Activated gamma-delta T cell (primary cell): ENCODE measurements around the gene DAAM2.

Experiments used
- DNase-seq: peaks from one replicate; lab custom pipeline; 2025; lab: John Stamatoyannopoulos, UW

DAAM2 gene

DNA sequence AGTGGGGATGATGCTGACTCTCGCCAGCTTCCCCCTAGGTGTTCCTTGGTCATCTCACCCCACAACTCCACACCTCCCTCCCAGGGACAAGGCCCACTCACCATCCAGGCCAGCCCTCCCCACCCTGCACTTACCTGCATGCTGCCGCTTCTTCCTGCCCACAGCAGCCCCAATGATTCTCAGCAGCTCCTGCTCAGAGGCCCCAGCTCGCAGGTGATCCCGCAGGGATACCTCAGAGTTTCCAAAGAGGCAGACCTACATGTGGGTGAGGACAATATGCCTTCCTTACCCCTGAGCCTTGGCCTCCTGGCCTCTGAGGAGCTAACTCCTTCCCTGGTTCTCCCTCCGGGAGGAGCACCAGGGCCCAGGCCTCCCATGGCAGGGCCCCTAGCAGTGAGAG lies 117.5 kb downstream of the DAAM2 start:
- no peak for DNase-seq

DNA sequence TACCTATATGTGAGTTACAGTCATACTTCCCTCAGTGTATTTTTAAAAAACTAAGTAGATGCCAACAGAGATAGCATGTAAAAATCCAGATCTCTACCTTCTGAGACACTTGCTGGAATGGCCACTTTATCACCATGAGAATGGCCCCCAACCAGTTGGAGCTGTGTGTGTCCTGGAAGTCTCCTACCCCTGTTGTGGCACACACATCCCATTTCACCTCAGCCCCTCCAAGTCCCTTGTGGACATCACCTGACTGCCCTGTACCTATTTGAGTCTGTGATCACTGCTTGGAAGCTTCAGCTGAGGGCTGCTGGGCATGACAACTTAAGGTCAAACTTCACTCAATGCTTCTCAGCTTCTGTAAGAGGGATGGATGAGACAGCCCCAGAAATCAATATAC lies 118.0 kb downstream of the DAAM2 start:
- DNase-seq, result no peak

DNA sequence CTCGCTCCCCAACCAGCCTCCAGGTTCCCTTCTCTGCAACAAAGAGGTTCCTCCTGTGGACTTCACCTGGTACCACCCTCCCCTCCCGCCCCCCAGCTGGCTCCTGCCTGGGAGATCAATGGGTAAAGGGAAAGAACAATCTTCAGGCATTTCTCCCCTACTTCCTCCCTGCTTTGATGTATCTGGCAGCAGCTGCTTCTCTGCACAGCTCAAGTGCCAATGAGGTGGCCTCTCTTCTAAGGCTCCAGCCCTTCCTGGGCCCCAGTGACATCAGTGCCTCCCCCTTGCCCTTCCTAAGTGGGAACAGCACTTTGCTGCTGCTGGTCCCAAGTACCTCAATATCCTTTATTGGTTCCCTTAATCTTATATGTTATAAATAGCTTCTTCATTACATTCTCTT lies 118.6 kb downstream of the DAAM2 start:
- no peak for DNase-seq

DNA sequence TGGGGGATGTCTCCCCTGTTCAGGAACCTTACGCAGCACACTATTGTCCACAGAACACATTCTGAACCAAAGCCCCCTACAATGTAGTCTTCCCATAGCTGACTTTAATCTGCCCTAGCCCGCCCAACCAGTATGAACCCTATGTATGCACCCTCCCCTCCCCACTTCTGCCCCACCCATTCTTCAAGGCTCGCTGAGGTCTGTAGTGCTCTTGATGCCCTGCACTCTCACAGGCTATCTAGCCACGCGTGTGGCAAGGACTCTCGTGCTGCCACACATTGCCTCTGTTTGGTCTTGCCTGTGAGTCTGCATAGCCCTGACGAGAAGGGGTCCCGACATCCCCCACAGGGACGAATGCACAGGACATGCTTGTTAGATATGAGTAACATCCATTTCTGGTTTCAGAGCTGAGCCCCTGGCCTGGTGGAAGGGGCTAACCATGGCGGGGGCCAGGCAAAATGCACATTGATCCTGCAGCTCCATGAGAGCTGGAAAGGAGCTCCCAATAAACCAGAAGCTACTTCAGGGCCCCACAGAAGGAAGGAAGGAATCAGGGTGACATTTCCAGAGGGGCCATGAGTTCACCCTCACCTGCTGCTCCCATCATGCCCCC lies 119.4 kb downstream of the DAAM2 start:
- DNase-seq, result no peak

DNA sequence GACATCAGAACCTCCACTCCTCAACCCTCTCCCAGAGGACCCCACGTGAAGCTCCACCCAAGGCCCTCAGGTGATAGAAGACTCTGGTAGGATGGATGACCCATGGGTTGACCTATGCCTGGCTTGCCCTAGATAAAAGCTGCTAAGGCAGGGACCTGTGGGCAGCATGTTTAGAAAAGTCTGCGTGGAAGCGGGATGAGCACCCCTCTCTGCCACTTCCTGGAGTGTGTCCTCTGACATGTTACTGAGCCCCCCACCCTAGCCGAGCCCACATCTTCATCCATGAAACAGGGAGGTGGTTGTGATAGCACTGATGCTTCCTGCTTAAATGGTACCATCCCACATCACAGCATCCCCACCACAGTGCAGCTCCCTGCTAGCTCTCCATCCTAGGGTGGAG lies 120.3 kb downstream of the DAAM2 start:
- no peak for DNase-seq

DNA sequence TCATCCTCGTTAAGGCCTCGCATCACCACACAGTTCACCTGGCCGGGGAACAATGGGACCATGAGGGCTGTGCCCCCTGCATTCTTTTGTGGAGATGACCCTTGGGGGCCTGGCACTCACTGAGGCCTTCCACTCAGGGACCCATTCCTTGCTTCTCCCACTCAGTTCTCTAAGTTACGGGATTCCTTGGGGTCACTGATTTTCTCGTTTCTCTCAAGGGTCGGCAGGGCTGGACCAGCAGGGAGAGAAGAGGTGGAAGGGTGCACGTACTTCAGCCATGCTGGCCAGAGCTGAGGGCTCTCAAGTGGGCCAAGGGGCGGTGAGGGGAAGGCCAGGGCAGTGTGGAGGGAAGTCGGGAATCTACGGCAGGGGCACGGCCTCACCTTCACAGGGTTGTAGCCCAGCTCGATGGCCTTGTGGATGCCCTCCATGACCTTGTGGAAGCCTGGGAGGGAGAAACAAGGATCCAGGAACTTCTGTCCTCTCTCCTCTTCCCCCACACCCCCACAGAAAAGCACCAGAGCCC lies 121.3 kb downstream of the DAAM2 start:
- no peak for DNase-seq

DNA sequence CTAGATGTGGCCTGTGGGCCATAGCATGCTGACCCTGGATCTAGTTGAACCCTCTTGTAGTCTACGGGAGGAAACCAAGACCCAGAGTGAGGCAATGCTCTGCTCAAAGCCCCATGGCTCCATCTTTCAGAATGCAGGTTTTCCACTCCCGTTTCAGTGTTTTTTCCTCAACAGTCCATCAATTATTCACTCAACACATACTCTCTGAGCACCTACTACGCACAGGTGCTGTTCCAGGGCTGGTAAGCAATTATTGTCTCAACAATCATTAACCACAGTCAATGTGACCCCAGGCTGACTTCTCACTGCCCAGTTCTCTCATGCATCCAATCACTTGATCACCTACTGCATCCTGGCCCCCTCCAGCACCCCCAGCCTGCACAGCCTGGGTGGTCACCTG lies 122.1 kb downstream of the DAAM2 start:
- no peak for DNase-seq

DNA sequence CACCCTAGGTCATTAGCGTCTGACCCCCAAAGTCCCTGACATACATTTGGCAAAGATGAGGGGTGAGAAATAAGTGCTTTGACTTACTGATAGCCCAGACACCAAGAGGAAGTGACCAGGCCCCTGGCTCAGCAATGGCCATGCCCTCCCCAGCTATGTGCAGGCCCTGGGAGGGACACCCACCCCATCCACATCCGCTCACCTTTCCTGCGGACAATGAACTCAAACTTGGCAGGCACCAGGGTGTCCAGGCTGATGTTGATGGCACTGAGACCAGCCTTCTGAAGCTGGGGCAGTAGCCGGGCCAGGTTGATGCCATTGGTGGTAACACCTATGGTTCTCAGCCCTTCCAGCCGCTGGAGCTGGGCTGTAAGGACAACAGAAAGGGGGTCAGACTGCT lies 123.7 kb downstream of the DAAM2 start:
- DNase-seq, result no peak

DNA sequence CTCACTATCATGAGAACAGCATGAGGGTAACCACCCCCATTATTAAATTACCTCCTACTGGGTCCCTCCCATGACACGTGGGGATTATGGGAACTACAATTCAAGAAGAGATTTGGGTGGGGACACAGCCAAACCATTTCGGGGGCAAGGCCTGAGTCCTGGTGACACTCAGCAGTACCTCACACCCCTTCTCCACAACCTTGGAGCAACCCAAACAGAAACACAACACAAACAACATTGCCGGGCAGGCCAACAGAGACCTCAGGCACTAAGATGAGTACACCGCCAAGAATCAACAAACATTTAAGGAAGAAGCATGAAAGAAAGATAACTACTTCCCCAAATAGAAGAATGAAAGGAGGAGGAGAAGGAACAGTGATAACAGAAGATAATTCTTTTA lies 125.2 kb downstream of the DAAM2 start:
- no peak for DNase-seq

DNA sequence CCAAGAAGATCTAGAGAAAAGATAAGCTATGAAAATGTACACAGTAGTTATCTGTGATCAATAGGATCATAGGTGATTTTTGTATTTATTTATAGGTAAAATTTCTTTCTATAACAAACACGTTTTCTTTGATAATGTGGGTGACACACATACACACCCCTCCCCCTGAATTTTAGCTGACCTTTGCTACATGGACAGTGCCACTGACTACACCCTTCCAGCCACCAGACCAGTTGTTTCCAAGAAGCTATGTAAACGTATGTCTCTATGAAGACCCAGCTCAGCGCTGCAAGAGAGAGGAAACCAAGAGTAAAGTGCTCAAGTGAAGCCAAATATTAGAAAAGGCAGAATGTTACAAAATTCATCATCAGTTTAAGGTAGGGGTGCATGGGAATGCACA lies 125.8 kb downstream of the DAAM2 start:
- no peak for DNase-seq

DNA sequence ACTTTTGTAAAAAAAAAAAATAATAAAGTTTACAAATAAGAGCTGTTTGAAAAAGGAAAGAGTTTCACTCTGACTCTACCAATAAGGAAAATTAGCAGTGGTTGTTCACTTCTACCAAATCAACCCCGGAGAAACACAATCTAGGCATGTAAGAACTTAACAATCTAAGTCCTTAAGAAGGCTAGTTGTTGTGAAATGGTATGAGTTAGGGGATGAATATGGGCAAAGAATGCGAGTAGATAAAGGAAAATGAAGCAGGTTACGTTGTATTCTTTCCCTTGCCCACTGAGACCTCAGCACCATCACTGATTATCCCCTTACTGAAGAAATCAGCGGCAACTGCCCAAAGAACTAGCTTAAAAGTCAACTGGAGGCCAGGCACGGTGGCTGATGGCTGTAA lies 126.7 kb downstream of the DAAM2 start:
- DNase-seq, result no peak

DNA sequence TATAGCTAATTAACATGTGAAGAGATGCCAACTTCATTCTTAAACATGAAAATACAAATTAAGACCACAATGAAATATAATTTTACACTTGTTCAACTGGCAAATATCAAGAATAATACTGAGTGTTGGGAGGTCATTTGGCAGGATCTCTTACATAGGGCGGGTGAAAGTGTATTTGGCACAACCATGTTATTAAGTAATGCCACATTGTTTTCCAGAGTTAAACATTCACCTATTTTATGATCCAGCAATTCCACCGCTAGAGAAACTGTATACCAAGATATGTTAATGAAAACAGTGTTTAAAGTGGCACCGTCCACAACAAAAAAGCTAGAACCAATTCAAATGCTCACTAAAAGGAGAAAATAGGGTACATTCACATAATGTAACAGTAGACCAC lies 128.0 kb downstream of the DAAM2 start:
- DNase-seq, result no peak

DNA sequence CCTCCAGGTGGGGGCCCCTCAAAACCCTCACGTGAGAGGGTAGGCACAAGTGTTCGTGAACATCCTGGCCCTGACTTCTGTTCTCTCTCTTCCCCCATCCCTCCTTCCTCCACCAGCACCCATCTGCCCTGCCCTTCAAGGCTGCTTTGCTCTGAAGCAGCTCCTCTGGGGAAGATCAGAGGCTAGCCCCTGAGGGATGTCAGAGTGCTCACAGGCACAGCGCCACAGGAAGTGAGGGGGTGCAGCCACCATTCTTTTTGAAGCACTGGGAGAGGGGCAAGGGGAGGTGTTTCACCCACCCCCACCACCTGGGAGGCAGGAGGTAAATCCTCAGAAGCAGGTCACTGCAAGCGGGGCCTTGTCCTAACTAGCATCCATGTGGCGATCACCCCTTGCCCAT lies 130.6 kb downstream of the DAAM2 start:
- DNase-seq, result no peak

DNA sequence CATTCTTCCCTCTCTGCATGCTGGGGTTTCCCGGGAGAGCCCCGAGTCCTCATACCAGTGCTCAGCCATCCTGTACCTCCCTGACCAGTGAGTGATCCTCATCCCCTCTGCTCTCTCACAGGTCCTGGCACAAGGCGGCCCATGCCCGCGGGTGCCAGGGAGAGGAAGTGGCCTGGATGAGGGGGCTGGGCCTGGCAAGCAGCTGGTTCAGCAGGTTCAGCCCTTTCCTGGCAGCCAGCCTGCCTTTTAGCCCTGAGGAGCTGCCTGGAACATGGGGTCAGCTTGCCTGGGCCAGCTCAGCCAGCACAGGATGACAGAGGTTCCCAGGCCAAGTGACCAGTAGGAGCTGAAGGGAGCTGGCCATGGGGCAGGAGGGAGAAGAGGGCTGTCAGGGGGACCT lies 131.2 kb downstream of the DAAM2 start:
- no peak for DNase-seq

DNA sequence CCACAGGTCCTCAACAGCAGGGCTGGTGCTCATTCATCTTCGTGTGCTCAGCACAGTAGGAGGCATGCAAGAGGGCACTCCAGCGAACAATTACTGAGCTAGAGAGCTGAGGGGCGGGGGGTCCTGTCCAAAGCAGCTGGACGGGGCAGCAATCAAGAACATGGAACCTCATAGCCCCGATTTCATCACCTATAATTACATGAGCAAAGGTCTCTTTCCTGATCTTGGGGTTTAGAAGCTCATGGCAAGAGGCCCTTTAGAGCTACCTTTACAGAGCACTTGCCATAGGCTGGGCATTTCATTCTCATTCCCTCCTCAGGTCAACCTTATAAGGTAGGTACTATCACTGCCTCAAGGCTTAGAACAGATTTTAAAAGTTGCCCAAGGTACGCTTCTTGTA lies 131.7 kb downstream of the DAAM2 start:
- no peak for DNase-seq

DNA sequence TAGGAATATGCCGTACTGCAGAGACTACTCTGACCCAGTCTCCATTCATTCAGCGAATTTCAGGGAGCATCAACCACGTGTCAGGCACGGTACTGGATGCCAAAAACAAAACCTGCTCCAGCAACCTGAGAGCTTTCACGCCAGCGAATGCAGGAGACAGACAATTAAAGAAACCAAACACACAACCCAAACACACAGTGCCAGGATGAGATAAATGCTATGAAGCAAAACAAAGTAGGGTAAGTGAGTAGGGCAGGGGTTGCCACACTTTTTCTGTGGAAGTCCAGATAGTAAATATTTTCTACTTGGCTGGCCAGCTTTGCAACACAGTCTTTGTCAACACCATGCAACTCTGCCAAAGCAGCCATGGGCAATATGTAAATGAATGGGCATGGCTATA lies 132.1 kb downstream of the DAAM2 start:
- DNase-seq, result no peak

DNA sequence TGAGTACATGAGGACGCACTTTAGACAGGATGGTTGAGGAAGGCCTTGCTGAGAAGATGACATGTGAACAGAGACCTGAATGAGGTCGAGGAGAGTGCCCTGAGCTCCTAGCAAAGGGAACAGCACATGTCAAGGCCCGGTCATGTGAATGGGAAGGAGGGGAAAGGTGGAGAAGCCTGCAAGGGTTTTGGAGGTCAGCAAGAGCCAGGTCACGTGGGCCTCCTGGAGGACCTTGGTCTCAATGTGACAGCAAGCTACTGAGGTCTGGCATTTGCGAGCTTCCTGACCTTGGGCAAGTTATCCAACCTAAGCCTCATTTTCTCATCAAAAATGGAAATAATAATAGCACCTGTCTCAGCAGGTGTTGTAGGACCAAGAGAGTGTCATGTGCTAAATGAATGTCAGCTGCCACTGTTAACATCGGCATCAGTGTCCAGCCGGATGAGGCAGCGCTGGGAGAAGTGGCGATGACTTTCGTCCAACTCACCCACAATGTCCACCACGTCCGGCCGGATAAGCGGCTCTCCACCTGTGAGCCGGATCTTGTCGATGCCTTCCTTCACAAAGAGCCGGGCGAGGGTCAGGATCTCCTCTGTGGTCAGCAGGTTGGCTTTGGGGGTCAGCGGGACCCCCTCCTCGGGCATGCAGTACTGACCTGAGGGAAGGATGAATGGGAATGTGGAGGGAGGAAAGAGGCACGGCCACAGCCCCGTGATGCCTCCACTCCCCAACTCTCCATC lies 133.2 kb downstream of the DAAM2 start:
- DNase-seq, result no peak

DNA sequence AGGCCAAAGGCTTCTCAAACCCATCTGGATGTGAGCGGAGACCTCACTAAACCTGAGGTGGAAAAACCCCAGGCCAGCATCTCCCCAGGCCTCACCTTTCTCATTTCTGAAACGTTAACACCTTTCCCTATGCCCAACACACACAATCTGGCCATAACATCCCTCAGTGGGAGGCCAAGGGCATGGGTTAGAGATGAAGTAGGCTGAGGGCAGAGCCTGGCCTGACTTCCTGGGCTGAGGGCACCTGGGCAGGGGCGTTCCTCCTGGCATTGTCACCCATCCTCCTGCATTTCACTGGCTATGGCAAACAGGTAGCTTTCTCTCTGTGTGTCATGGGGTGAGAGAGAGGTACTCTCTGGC lies 133.7 kb downstream of the DAAM2 start:
- no peak for DNase-seq

DNA sequence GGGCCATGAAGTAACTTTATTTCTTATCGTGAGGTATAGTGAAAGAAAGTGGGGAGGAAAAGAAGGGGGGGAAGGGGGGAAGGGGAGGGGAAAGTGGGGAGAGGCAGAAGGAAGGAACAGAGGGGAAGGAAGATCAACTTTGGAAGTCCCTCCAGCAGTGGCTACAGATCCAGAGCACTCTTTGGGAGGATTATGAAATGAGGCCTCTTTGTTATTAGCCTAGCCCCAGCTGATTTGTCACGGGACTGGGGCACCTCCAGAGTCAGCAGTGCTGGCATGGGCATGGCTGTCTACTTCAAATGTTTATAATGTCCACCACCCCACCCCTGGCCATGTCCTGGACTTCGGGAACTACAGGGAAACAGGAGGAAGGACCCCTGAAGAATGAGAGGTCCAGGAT lies 134.5 kb downstream of the DAAM2 start:
- no peak for DNase-seq

DNA sequence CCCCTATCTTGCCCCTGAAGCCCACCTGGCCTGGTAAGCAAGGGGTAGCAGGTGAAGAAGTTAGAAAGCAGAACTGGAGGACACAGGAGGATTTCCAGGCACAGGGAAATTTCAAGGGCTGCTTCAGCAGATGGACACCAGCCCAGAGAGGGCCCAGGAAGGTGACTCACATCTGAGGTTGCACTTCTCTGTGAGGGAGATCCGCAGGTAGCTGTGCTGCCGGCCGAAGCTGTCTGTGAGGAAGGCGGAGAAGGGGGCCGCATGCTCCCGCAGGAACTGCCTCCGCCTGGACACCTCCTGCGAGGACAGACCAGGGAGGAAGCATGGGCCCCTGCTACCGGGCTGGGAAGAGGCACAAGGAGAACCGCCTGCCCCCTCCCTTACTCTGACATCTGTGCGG lies 135.0 kb downstream of the DAAM2 start:
- no peak for DNase-seq

DNA sequence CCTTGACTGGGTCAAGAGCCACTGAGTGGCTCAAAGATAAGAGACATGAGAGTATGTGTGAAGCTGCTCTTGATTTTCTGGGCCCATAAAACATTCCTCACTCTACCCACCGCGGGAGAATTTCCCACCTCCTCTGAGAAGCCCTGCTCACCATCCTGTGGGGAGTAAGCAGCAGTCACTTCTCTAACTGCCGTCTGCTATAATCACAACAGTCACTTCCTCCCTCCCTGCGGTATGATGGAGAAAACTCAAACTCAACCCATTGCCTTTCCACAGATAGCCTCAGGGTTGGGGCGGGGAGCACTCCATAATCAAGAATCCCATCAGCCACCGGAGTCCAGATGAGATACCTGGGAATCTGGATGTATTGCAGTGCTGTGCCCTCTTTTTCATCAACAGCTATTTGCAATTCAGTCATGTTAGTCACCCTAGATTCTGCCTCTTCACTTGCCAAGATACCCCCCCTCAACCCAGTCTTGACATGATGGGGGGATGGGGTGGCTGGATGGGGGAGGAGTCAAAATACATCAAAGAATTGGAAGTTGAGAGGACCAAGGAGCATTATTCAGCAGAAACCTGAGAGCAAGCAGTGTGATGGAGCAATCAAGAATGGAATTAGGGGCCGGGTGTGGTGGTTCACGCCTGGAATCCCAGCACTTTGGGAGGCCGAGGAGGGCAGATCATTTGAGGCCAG lies 137.0 kb downstream of the DAAM2 start:
- DNase-seq, result no peak

DNA sequence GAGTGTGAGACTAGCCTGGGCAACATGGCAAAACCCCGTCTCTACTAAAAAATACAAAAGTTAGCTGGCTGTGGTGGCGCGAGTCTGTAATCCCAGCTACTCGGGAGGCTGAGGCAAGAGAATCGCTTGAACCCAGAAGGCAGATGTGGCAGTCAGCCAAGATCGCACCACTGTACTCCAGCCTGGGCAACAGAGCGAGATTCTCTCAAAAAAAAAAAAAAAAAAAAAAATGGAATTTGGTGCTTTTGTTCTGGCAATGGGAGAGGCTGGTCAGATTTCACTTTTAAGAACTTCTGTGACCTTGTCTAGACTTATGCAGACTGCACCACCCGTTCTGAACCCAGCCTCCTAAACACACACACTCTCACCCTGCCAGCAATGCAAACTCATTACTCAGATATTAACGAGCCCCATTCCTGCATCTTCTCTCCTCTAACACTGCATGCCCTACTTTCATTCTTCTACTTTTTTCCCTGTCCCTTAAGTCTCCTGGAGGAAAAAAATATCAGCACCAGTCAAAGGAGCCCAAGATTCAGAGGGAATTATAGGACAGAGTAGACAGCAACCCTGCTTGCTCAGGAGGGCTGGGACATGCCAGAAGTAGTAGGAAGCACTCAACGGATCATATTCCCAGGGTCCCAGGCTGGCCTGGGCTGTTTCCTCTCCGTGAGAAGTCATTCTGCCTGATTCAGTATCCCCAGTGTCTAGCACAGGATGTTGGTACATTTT lies 137.7 kb downstream of the DAAM2 start:
- no peak for DNase-seq

DNA sequence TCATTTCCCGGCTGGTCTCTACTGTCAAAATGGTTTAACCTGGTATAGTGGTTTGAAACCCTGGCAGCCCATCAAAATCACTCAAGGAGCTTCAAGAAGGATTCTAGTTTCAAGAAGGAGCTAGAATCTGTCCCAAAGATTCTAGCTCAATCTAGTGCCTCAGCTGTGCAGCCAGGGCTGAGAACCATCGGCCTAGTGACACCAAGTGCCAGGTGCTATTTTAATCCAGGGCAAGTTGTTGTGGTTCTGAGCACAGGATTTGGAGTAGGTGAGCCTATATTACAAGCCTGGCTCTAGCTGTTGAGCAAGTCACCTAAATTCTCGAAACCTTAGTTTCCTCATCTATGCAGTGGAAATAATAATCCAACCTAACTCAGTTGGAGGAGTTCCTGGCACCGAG lies 138.4 kb downstream of the DAAM2 start:
- no peak for DNase-seq
